B cell (primary cell): ENCODE measurements around the gene NUBPL. TPM values are rescaled to one million over a fixed set of nuclear protein-coding genes. Genes with fewer than 3 reads are reported as not detected.

Experiments
- ATAC-seq: fragments of 200-7000 bp; cut with Tn5 transposase; one replicate; pipeline ENCODE4 v1.10.0; 2021; ENCODE audit warnings: low read depth, mild to moderate bottlenecking, moderate number of reproducible peaks, moderate library complexity
- CTCF ChIA-PET: fragments of 350-600 bp; sonication (Branson Sonifier 250); formaldehyde crosslinking; loops from one replicate; lab custom pipeline; 2021; ENCODE audit warnings: antibody characterized with exemption, inconsistent platforms; lab: Charles Lee
- POLR2A ChIA-PET: fragments of 350-600 bp; sonication (Branson Sonifier 250); formaldehyde crosslinking; loops from one replicate; lab custom pipeline; 2021; ENCODE audit warnings: antibody characterized with exemption; lab: Charles Lee
- DNase-seq: peaks from one replicate; pipeline ENCODE4 v3.0.0; 2013
- H2AFZ ChIP-seq: 2 replicates; pipeline ENCODE4 v1.6.1; 2012; ENCODE audit warnings: mild to moderate bottlenecking, low read depth, low read length; ENCODE audit not compliant: insufficient read depth, poor library complexity, severe bottlenecking
- H3K27ac ChIP-seq, 2 donors: 1 replicate in 1 of 2; 2 replicates in 1 of 2; pipeline ENCODE4 v1.5.1; 2012 to 2013; ENCODE audit warnings: low read length in 2 of 2, mild to moderate bottlenecking in 2 of 2, moderate library complexity in 1 of 2
- H3K27me3 ChIP-seq, 4 experiments: fragments of 200-600 bp in 1 of 4; sonication (generic) in 1 of 4; replicated peaks in 1 of 4; 1 replicate in 2 of 4; 2 replicates in 2 of 4; pipeline versions ENCODE4 v1.6.1 to v1.7.0; 2013 to 2016; ENCODE audit warnings: low read length in 3 of 4, mild to moderate bottlenecking in 2 of 4, mixed read lengths in 1 of 4, moderate library complexity in 1 of 4; ENCODE audit not compliant: insufficient read depth in 4 of 4, control insufficient read depth in 3 of 4; ENCODE audit errors: control extremely low read depth in 1 of 4
- H3K36me3 ChIP-seq, 2 experiments: replicated peaks in 1 of 2; 1 replicate in 1 of 2; 2 replicates in 1 of 2; pipeline versions ENCODE4 v1.6.1 to v1.7.1; 2013; ENCODE audit warnings: low read length in 1 of 2; ENCODE audit not compliant: insufficient read depth in 2 of 2, control insufficient read depth in 1 of 2; ENCODE audit errors: control extremely low read depth in 1 of 2, extremely low read depth in 1 of 2
- H3K4me1 ChIP-seq, 2 donors: fragments of 200-600 bp in 1 of 2; sonication (generic) in 1 of 2; 1 replicate in 1 of 2; 2 replicates in 1 of 2; pipeline versions ENCODE4 v1.5.1 to v1.6.1; 2013 to 2017; ENCODE audit warnings: low read length in 2 of 2; ENCODE audit not compliant: control insufficient read depth in 2 of 2, insufficient read depth in 2 of 2
- H3K4me2 ChIP-seq: replicated peaks from 2 replicates; pipeline ENCODE3; 2012; ENCODE audit warnings: mild to moderate bottlenecking, low read depth, low read length; ENCODE audit not compliant: poor library complexity, severe bottlenecking
- H3K4me3 ChIP-seq, 5 experiments: fragments of 200-600 bp in 1 of 5; sonication (generic) in 1 of 5; 1 replicate in 3 of 5; 2 replicates in 2 of 5; pipeline versions ENCODE4 v1.5.1 to v1.7.0; 2011 to 2016; ENCODE audit warnings: low read length in 4 of 5, mild to moderate bottlenecking in 4 of 5, low read depth in 2 of 5, control low read depth in 1 of 5, moderate library complexity in 1 of 5; ENCODE audit not compliant: insufficient read depth in 1 of 5; ENCODE audit errors: control extremely low read depth in 1 of 5, extremely low read depth in 1 of 5
- H3K79me2 ChIP-seq: fragments of 200-600 bp; sonication (generic); one replicate; pipeline ENCODE4 v1.6.0; 2016; ENCODE audit warnings: low read length; ENCODE audit not compliant: control insufficient read depth, insufficient read depth
- H3K9ac ChIP-seq: fragments of 200-600 bp; sonication (generic); 2 replicates; pipeline ENCODE4 v1.6.1; 2017; ENCODE audit warnings: mild to moderate bottlenecking, low read length, moderate library complexity
- H3K9me3 ChIP-seq, 3 donors: one replicate each; pipeline versions ENCODE4 v1.6.1 to v1.7.1; 2013; ENCODE audit warnings: low read length in 2 of 3; ENCODE audit not compliant: control insufficient read depth in 2 of 3, insufficient read depth in 1 of 3; ENCODE audit errors: control extremely low read depth in 1 of 3
- H4K20me1 ChIP-seq: 2 replicates; pipeline ENCODE4 v1.6.0; 2012; ENCODE audit warnings: mild to moderate bottlenecking, low read length; ENCODE audit not compliant: insufficient read depth, control insufficient read depth, poor library complexity, severe bottlenecking
- H3K27ac Mint-ChIP-seq: one replicate; pipeline ENCODE4 v1.8.0; 2021; ENCODE audit warnings: mixed read lengths
- H3K27me3 Mint-ChIP-seq: one replicate; pipeline ENCODE4 v1.8.0; 2021; ENCODE audit warnings: mixed read lengths
- H3K4me1 Mint-ChIP-seq: one replicate; pipeline ENCODE4 v1.8.0; 2021; ENCODE audit warnings: mixed read lengths
- H3K4me3 Mint-ChIP-seq: one replicate; pipeline ENCODE4 v1.8.0; 2021; ENCODE audit warnings: mixed read lengths
- H3K9me3 Mint-ChIP-seq: one replicate; pipeline ENCODE4 v1.8.0; 2022; ENCODE audit warnings: mixed read lengths; ENCODE audit not compliant: insufficient read depth
- EZH2 ChIP-seq: IDR thresholded peaks from 2 replicates; pipeline ENCODE4 v1.6.1; 2012; ENCODE audit warnings: borderline replicate concordance, low read depth, mild to moderate bottlenecking, moderate library complexity, low read length; ENCODE audit not compliant: insufficient read depth, poor library complexity, severe bottlenecking
- WGBS: methylation state at CpG from one replicate; pipeline ENCODE4 v1.1.5; 2013; ENCODE audit warnings: missing lambda C conversion rate; ENCODE audit not compliant: insufficient coverage; 5-methylcytosine and 5-hydroxymethylcytosine counted together
- intact Hi-C: fragments of 100-400 bp; cut with micrococcal nuclease; formaldehyde crosslinking; loops from one replicate; pipeline ENCODE4 v1.10.0; 2022
- polyA plus RNA-seq: library from polyadenylated mRNA; depleted of rRNA; stranded (reverse); fragments of >200 nt; gene quantifications from 2 replicates; pipeline ENCODE4 v1.2.3, GENCODE V29; 2012
- total RNA-seq, 2 donors: library from RNA; stranded (reverse); fragments of 120-200 nt in 1 of 2; gene quantifications; 1 replicate in 1 of 2; 2 replicates in 1 of 2; pipeline versions ENCODE4 v1.2.3 to v1.2.4, GENCODE V29; 2013 to 2022
- TF ChIP-seq, protein P1 (sequence below): fragments of 200-600 bp; IDR thresholded peaks from one replicate; pipeline ENCODE4 v1.8.0; 2022; ENCODE audit warnings: antibody characterized with exemption, mild to moderate bottlenecking

Gene NUBPL
- total and polyA plus RNA-seq, 2 donors (not counting 1 experiment from before 2014, with no cell fraction given) = 1.9 to 14.2 TPM

DNA sequence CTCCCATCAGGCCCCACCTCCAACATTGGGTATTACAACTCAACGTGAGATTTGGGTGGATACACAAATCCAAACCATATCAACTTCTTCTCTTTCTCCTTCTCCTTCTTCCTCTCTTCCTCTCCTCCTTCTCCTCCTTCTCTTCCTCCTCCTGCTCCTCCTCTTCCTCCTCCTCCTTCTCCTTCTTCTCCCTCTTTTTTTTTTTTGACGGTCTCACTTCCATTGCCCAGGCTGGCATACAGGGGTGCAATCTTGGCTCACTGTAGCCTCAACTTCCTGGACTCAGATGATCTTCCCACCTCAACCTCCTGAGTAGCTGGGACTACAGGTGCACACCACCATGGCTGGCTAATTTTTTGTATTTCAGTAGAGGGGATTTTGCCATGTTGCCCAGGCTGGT, 11.4 kb upstream of the NUBPL start:
- Histone ChIP-seq H3K36me3 (no peaks in the 10 kb centered on the region), H3K9me3 (no peaks in the 10 kb centered on the region), H3K27me3 (peaks cover 0 to 20% (median 2%) of the 10 kb centered on the region in 4 experiments), H3K9ac (no peak overlapping the region), H3K4me3 (no peak overlapping the region), H4K20me1 (no peaks in the 10 kb centered on the region), H3K4me2 (no peak overlapping the region), H3K27ac (no peak overlapping the region), H3K79me2 (no peaks in the 10 kb centered on the region), H3K4me1 (no peaks in the 10 kb centered on the region), H2AFZ (no peak overlapping the region)
- CTCF ChIA-PET = no interaction called here
- WGBS = 100% methylated on average over 2 of the region's 2 CpGs
- TF ChIP-seq, protein P1, sequence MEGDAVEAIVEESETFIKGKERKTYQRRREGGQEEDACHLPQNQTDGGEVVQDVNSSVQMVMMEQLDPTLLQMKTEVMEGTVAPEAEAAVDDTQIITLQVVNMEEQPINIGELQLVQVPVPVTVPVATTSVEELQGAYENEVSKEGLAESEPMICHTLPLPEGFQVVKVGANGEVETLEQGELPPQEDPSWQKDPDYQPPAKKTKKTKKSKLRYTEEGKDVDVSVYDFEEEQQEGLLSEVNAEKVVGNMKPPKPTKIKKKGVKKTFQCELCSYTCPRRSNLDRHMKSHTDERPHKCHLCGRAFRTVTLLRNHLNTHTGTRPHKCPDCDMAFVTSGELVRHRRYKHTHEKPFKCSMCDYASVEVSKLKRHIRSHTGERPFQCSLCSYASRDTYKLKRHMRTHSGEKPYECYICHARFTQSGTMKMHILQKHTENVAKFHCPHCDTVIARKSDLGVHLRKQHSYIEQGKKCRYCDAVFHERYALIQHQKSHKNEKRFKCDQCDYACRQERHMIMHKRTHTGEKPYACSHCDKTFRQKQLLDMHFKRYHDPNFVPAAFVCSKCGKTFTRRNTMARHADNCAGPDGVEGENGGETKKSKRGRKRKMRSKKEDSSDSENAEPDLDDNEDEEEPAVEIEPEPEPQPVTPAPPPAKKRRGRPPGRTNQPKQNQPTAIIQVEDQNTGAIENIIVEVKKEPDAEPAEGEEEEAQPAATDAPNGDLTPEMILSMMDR = no peak
- TF ChIP-seq EZH2 = no peak
- H3K4me3 Mint-ChIP-seq = no peak overlapping the region
- intact Hi-C loops = no loop called here
- no peaks in the 10 kb centered on the region for H3K4me1 Mint-ChIP-seq
- H3K9me3 Mint-ChIP-seq = no peaks in the 10 kb centered on the region
- H3K27ac Mint-ChIP-seq = no peak overlapping the region
- peaks cover 37% of the 10 kb centered on the region for H3K27me3 Mint-ChIP-seq
- no peak for DNase-seq
- no peak for ATAC-seq
- POLR2A ChIA-PET = no interaction called here

DNA sequence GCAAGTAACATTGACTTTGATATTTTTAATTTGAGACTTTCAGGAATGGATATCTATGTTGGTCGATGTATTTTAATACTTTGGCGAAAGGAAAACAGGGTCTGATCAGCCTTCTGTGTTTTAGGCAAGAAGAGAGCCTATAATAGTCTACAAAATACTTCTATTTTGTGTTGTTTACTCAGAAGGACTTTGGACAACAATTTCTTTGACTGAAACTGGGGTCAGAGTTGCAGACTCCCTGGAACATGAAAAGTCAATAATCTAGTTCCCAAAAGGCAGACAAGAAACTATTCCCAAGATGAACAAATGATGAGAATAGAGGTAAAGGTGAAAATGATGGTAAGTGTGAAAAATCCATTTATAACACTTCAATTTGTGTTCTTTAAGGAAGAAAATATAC, 10.6 kb upstream of the NUBPL start:
- H3K4me2 ChIP-seq = no peak overlapping the region
- peaks cover 37% of the 10 kb centered on the region for H3K27me3 Mint-ChIP-seq

More for the DNA sequence above, 10.6 kb upstream of the NUBPL start:
- Histone ChIP-seq H3K9ac (no peak overlapping the region), H3K9me3 (no peaks in the 10 kb centered on the region), H3K79me2 (no peaks in the 10 kb centered on the region), H3K36me3 (no peaks in the 10 kb centered on the region), H3K4me3 (no peak overlapping the region), H3K4me1 (no peaks in the 10 kb centered on the region), H4K20me1 (no peaks in the 10 kb centered on the region), H3K27me3 (peaks cover 0 to 20% (median 2%) of the 10 kb centered on the region in 4 experiments), H2AFZ (no peak overlapping the region), H3K27ac (no peak overlapping the region)
- Mint-ChIP-seq H3K4me3 (no peak overlapping the region), H3K4me1 (no peaks in the 10 kb centered on the region), H3K9me3 (no peaks in the 10 kb centered on the region), H3K27ac (no peak overlapping the region)
- ChIA-PET POLR2A (no interaction called here), CTCF (no interaction called here)
- DNase-seq (no peak), ATAC-seq (no peak)
- intact Hi-C loops = no loop called here
- no peak for TF ChIP-seq EZH2
- TF ChIP-seq, protein P1 = no peak
- no CpG with 5 or more reads among the region's 2 CpGs for WGBS
